Measurements from ENCODE around the gene SDK2.

Gene SDK2

GRCh38 chr17:73444021-73444420, 200.2 kb downstream of the SDK2 start:
- TF ChIP-seq POLR2AphosphoS5 (IDR thresholded peaks at IDR 0.05; ENCODE audit: low read depth, low read length) (no peak), SIN3A (IDR thresholded peaks at IDR 0.05; ENCODE audit: borderline replicate concordance, insufficient read depth, low read length) (no peak), TAF1 (IDR thresholded peaks at IDR 0.05; ENCODE audit: borderline replicate concordance, insufficient read depth, low read length) (no peak), FOXP2 (optimal IDR thresholded peaks at IDR 0.05; ENCODE audit: borderline replicate concordance, extremely low read depth, extremely low read length, insufficient read depth) (no peak)
- TF ChIP-seq, protein P1, sequence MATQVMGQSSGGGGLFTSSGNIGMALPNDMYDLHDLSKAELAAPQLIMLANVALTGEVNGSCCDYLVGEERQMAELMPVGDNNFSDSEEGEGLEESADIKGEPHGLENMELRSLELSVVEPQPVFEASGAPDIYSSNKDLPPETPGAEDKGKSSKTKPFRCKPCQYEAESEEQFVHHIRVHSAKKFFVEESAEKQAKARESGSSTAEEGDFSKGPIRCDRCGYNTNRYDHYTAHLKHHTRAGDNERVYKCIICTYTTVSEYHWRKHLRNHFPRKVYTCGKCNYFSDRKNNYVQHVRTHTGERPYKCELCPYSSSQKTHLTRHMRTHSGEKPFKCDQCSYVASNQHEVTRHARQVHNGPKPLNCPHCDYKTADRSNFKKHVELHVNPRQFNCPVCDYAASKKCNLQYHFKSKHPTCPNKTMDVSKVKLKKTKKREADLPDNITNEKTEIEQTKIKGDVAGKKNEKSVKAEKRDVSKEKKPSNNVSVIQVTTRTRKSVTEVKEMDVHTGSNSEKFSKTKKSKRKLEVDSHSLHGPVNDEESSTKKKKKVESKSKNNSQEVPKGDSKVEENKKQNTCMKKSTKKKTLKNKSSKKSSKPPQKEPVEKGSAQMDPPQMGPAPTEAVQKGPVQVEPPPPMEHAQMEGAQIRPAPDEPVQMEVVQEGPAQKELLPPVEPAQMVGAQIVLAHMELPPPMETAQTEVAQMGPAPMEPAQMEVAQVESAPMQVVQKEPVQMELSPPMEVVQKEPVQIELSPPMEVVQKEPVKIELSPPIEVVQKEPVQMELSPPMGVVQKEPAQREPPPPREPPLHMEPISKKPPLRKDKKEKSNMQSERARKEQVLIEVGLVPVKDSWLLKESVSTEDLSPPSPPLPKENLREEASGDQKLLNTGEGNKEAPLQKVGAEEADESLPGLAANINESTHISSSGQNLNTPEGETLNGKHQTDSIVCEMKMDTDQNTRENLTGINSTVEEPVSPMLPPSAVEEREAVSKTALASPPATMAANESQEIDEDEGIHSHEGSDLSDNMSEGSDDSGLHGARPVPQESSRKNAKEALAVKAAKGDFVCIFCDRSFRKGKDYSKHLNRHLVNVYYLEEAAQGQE (IDR thresholded peaks at IDR 0.05; ENCODE audit: insufficient read depth in 1 of 2, low read depth in 2 of 2, low read length in 2 of 2), result no peak

GRCh38 chr17:73439597-73439996, 204.6 kb downstream of the SDK2 start:
- no peak for TF ChIP-seq TAF1 (IDR thresholded peaks at IDR 0.05; ENCODE audit: borderline replicate concordance, insufficient read depth, low read length)
- TF ChIP-seq POLR2AphosphoS5 (IDR thresholded peaks at IDR 0.05; ENCODE audit: low read depth, low read length), result no peak
- TF ChIP-seq FOXP2 (optimal IDR thresholded peaks at IDR 0.05; ENCODE audit: borderline replicate concordance, extremely low read depth, extremely low read length, insufficient read depth), result no peak
- TF ChIP-seq, protein P1 (IDR thresholded peaks at IDR 0.05; ENCODE audit: insufficient read depth in 1 of 2, low read depth in 2 of 2, low read length in 2 of 2), result no peak
- TF ChIP-seq SIN3A (IDR thresholded peaks at IDR 0.05; ENCODE audit: borderline replicate concordance, insufficient read depth, low read length), result no peak

- TF ChIP-seq SIN3A (IDR thresholded peaks at IDR 0.05; ENCODE audit: borderline replicate concordance, insufficient read depth, low read length), result no peak
- no peak for TF ChIP-seq POLR2AphosphoS5 (IDR thresholded peaks at IDR 0.05; ENCODE audit: low read depth, low read length)
- no peak for TF ChIP-seq FOXP2 (optimal IDR thresholded peaks at IDR 0.05; ENCODE audit: borderline replicate concordance, extremely low read depth, extremely low read length, insufficient read depth)
- TF ChIP-seq, protein P1 (IDR thresholded peaks at IDR 0.05; ENCODE audit: insufficient read depth in 1 of 2, low read depth in 2 of 2, low read length in 2 of 2), result no peak
- no peak for TF ChIP-seq TAF1 (IDR thresholded peaks at IDR 0.05; ENCODE audit: borderline replicate concordance, insufficient read depth, low read length)
These were observed 206.4 kb downstream of the SDK2 start for GRCh38 chr17:73437826-73438225.

DNA sequence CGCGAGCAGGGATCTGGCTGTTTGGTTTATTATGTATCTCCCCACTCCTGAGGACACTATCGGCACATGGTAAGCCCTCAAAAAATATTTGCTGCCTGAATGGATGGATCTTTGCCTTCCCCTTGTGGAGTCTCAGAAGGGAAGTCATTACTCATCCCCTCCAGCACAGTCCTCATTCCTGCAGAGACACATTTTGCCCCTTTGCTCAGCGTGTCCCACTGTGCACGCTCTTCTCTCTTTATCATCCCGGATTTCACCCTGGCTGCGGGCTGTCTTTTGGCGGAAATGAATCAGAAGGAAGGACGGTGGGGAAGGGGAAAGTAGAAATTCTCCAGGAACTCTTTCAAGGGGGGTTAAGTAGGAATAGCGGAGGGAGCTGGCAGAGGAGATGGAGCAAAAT, 207.3 kb downstream of the SDK2 start:
- TF ChIP-seq SIN3A (IDR thresholded peaks at IDR 0.05; ENCODE audit: borderline replicate concordance, insufficient read depth, low read length), result no peak
- TF ChIP-seq, protein P1 (IDR thresholded peaks at IDR 0.05; ENCODE audit: insufficient read depth in 1 of 2, low read depth in 2 of 2, low read length in 2 of 2), result no peak
- TF ChIP-seq FOXP2 (optimal IDR thresholded peaks at IDR 0.05; ENCODE audit: borderline replicate concordance, extremely low read depth, extremely low read length, insufficient read depth), result no peak
- TF ChIP-seq TAF1 (IDR thresholded peaks at IDR 0.05; ENCODE audit: borderline replicate concordance, insufficient read depth, low read length), result no peak
- TF ChIP-seq POLR2AphosphoS5 (IDR thresholded peaks at IDR 0.05; ENCODE audit: low read depth, low read length), result no peak

DNA sequence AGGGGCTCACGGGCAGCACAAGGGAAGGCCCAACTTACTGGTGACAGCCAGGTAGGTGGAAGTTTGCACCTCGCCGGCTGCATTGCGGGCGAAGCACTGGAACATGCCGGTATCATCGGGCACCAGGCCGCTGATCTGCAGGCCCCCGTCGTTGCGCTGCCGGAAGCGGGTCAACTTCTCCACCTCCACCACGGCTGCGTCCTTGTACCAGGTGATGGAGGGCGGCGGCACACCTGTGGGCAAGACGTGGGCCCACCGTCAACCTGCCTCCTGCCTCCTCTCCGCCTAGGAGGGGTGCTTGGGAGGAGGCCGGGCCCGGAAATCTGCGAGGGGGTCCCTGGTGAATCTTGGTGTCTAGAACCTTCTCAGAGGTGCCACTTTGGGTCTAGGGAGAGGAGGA, 208.8 kb downstream of the SDK2 start:
- TF ChIP-seq TAF1 (IDR thresholded peaks at IDR 0.05; ENCODE audit: borderline replicate concordance, insufficient read depth, low read length) (no peak), FOXP2 (optimal IDR thresholded peaks at IDR 0.05; ENCODE audit: borderline replicate concordance, extremely low read depth, extremely low read length, insufficient read depth) (no peak), POLR2AphosphoS5 (IDR thresholded peaks at IDR 0.05; ENCODE audit: low read depth, low read length) (no peak), SIN3A (IDR thresholded peaks at IDR 0.05; ENCODE audit: borderline replicate concordance, insufficient read depth, low read length) (no peak)
- TF ChIP-seq, protein P1 (IDR thresholded peaks at IDR 0.05; ENCODE audit: insufficient read depth in 1 of 2, low read depth in 2 of 2, low read length in 2 of 2), result no peak
